Osteocyte (in vitro differentiated cells): Measurements from ENCODE around the gene MAEA. TPM values are rescaled to one million over a fixed set of nuclear protein-coding genes. Genes with fewer than 3 reads are reported as not detected.

Experiments used
- DNase-seq: peaks from one replicate; pipeline ENCODE4 v3.0.0; 2021; ENCODE audit warnings: mixed read lengths; ENCODE audit not compliant: unreplicated experiment; ENCODE audit errors: extremely low spot score
- H3K27ac Mint-ChIP-seq: one replicate; pipeline ENCODE4 v1.8.0; 2021; ENCODE audit warnings: mild to moderate bottlenecking, mixed read lengths; ENCODE audit not compliant: unreplicated experiment
- H3K27me3 Mint-ChIP-seq: one replicate; pipeline ENCODE4 v1.8.0; 2021; ENCODE audit warnings: mixed read lengths; ENCODE audit not compliant: unreplicated experiment
- H3K36me3 Mint-ChIP-seq: one replicate; pipeline ENCODE4 v1.8.0; 2021; ENCODE audit warnings: mixed read lengths; ENCODE audit not compliant: unreplicated experiment
- H3K4me1 Mint-ChIP-seq: one replicate; pipeline ENCODE4 v1.8.0; 2021; ENCODE audit warnings: mixed read lengths; ENCODE audit not compliant: unreplicated experiment
- H3K4me3 Mint-ChIP-seq: one replicate; pipeline ENCODE4 v1.8.0; 2021; ENCODE audit warnings: mild to moderate bottlenecking, moderate library complexity, mixed read lengths; ENCODE audit not compliant: unreplicated experiment
- H3K9me3 Mint-ChIP-seq: one replicate; pipeline ENCODE4 v1.8.0; 2021; ENCODE audit warnings: mixed read lengths; ENCODE audit not compliant: unreplicated experiment
- total RNA-seq: library from RNA; stranded (reverse); gene quantifications from 2 replicates; pipeline ENCODE4 v1.2.1, GENCODE V29; 2021
- TF ChIP-seq, protein P1 (sequence below): fragments of 200-600 bp; sonication (generic); IDR thresholded peaks from 2 replicates; pipeline ENCODE4 v1.5.0; 2021; ENCODE audit warnings: antibody characterized with exemption, mild to moderate bottlenecking, moderate library complexity

Gene MAEA
- total RNA-seq, 1 donor from 2014 or later, result 62.9 TPM

DNA sequence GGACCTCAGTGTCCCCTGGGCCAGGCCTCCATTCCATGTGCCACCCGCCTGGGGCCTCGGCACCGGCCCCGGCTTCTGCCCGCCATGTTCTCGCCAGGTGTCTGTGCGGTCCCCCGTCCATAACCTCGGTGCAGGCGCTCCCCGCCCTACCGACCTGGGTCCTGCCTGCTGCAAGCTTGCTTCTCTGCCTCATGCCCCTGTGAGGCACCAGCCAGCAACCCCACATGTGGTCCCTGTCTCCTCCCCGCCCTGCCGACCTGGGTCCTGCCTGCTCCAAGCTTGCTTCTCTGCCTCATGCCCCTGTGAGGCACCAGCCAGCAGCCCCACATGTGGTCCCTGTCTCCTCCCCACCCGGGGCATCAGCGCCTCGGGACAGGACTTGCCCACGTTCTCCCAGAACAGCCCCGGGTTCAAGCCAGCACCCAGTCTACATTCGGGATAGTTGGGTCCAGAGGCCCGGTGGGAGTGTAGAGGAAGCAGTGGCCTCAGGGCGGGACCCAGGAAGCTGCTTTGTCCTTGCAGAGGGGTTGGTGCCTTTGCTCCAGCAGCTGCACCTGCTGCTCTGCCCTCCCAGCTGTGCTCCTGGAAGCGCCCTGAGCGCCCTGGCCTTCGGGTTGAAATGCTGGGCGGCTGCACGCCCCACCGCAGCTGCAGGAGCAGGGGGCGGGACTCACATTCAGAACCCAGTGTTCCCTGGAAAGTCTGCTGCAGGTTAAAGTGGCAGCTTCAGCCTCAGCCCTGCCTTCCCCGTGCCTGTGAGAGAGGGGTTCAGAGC lies 37.2 kb downstream of the MAEA start:
- no peak overlapping the region for H3K27ac Mint-ChIP-seq
- no peaks in the 10 kb centered on the region for H3K4me1 Mint-ChIP-seq
- H3K27me3 Mint-ChIP-seq, result no peaks in the 10 kb centered on the region
- no peak overlapping the region for H3K4me3 Mint-ChIP-seq
- peaks cover 8% of the 10 kb centered on the region for H3K36me3 Mint-ChIP-seq
- H3K9me3 Mint-ChIP-seq, result no peaks in the 10 kb centered on the region
- TF ChIP-seq, protein P1, sequence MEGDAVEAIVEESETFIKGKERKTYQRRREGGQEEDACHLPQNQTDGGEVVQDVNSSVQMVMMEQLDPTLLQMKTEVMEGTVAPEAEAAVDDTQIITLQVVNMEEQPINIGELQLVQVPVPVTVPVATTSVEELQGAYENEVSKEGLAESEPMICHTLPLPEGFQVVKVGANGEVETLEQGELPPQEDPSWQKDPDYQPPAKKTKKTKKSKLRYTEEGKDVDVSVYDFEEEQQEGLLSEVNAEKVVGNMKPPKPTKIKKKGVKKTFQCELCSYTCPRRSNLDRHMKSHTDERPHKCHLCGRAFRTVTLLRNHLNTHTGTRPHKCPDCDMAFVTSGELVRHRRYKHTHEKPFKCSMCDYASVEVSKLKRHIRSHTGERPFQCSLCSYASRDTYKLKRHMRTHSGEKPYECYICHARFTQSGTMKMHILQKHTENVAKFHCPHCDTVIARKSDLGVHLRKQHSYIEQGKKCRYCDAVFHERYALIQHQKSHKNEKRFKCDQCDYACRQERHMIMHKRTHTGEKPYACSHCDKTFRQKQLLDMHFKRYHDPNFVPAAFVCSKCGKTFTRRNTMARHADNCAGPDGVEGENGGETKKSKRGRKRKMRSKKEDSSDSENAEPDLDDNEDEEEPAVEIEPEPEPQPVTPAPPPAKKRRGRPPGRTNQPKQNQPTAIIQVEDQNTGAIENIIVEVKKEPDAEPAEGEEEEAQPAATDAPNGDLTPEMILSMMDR, result no peak
- no peak for DNase-seq

DNA sequence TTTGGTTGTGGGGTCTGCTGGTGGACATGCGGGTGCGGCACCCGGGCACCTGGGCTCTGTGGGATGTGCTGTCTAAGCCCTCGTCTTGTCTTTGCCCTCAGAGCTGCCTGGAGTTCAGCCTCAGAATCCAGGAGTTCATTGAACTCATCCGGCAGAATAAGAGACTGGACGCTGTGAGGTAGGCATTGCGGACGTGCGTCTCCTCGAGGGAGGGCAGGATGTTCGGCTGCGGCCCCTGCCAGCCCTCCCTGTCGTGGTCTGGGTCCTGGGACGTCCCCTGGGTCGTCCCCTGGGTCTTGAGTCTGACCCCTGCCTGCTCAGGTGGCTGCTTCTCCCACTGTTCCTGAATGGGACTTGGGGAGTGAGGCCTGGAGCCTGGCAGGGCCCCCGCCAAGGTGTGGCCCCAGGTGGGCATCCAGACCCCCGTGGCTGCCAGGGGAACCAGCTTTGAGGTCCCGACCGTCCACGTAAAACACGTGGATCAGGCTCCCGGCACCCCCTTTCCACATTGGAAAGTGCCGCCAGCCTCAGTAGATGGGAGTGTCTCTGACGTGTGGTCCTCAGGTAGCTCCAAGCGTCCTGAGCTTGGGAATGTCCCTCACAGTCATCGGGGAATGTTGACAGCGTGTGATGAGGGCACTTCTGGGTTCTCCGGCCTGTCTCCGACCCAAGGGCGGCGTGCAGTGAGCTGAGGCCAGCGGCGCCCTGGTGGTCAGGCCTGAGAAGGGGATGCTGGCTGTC lies 38.0 kb downstream of the MAEA start:
- peaks cover 6% of the 10 kb centered on the region for H3K36me3 Mint-ChIP-seq
- no peak overlapping the region for H3K4me3 Mint-ChIP-seq
- no peaks in the 10 kb centered on the region for H3K27me3 Mint-ChIP-seq
- no peaks in the 10 kb centered on the region for H3K9me3 Mint-ChIP-seq
- TF ChIP-seq, protein P1, result no peak
- DNase-seq, result no peak
- no peaks in the 10 kb centered on the region for H3K4me1 Mint-ChIP-seq
- no peak overlapping the region for H3K27ac Mint-ChIP-seq

DNA sequence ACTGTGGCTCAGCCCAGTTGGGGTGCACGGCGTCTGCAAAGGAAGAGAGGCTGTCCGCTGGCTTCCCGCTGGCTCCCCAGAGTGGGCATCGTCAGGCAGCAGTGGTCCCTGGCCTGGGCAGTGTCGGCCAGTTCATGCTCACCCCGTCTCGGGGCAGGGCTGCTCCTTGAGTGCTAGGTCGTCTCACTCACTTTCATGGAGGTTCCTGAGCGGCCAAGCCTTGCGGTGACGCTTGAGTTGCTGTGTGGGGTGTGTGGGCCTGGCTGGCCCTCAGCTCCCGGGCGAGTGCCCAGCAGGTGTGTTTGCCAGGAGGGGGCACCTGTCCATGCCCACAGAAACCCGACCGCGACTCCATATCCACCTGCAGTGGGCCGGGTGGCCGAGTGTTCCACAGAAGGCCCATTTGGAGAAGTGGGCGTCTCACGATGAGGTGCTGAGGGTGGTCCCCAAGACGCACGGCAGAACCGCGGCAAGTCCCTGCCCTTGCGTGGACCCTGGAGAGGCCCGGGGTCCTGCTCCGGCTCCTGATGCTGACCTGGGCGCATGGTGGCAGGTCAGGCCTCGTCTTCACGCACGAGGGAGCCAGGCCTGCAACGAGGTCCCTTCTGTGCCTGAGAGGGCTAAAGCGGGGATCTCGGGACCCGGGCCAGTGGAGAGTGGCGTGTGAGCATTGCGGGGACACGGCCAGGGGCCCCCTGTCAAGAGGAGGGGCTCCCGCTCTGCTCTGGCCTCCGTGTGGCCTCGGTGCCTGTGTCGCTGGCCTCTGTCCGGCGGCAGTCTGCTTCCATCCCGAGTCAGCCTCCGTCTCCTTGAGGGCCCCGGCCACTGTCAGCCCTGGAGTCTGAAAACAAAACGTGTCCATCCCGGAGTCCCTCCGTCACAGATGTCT lies 38.8 kb downstream of the MAEA start:
- no peaks in the 10 kb centered on the region for H3K9me3 Mint-ChIP-seq
- TF ChIP-seq, protein P1, result no peak
- DNase-seq, result no peak
- no peak overlapping the region for H3K27ac Mint-ChIP-seq
- H3K4me1 Mint-ChIP-seq, result no peaks in the 10 kb centered on the region
- no peaks in the 10 kb centered on the region for H3K27me3 Mint-ChIP-seq
- peaks cover 6% of the 10 kb centered on the region for H3K36me3 Mint-ChIP-seq
- no peak overlapping the region for H3K4me3 Mint-ChIP-seq

DNA sequence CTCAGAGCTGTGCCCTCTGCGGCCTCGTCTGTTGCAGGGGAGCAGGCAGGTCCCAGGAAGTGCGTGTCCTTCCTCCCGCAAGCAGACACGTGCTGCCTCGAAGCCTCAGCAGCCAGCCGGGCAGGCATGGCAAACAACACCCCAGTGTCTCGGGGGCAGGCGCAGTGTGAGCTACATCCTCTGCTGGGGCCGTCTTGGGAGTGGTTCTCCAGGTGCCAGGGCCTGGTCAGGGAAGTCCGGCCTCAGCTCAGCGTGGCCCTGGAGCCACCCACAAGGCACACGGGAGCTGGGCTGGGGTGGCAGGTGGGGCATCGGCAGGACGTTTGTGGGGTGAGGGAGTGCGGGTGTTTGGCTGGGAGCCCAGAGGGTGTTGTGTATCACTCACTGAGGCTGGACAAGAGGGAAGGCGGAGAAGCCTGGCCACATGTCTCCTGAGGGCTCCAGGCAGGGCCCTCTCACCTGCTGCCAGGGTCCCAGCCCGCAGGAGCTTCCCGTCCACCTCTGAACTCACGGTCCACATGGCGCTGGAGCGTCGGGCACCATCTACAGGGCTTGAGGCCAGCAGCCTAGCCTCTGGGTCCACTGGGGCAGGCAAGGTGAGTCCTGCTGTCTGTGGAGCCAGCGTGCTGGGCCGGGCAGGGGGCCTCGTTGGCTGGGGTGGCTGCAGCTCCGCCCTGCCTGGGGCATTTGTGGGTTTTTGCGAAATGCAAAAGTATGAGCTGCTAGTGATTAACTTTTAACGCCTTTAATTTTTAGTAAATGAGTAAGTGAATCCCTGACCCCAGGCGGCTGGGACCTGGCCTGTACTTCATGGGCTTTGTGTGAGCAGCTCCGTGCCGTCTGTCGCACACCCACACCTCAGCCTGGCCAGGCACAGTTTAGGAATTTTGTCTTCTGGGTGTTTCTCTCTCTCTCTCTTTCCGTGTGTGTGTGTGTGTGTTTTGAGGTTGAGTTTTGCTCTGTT lies 40.0 kb downstream of the MAEA start:
- Mint-ChIP-seq H3K27me3 (no peaks in the 10 kb centered on the region), H3K4me3 (no peak overlapping the region), H3K36me3 (peaks cover 12% of the 10 kb centered on the region), H3K4me1 (no peaks in the 10 kb centered on the region), H3K9me3 (no peaks in the 10 kb centered on the region), H3K27ac (no peak overlapping the region)
- DNase-seq, result no peak
- TF ChIP-seq, protein P1, result no peak
